T-helper 2 cell treated with Interferon-gamma antibody and Interleukin-4, amounts not matched to agents 5 μg/mL and 100 μg/mL, for 36 hours (primary cell): Measurements from ENCODE around the gene SOCS3.
A peak's percentile ranks its signal among the peaks of the same experiment; 100 is the strongest.

ENCODE experiments used
- DNase-seq: peaks from one replicate; pipeline ENCODE4 v3.0.0; 2021; ENCODE audit warnings: low spot score
- H3K27ac Mint-ChIP-seq: one replicate; pipeline ENCODE4 v1.8.0; 2021; ENCODE audit warnings: mild to moderate bottlenecking, mixed read lengths
- H3K27me3 Mint-ChIP-seq: one replicate; pipeline ENCODE4 v1.8.0; 2021; ENCODE audit warnings: low read depth, mixed read lengths
- H3K36me3 Mint-ChIP-seq: one replicate; pipeline ENCODE4 v1.8.0; 2021; ENCODE audit warnings: low read depth, mixed read lengths
- H3K4me1 Mint-ChIP-seq: one replicate; pipeline ENCODE4 v1.8.0; 2021; ENCODE audit warnings: low read depth, mixed read lengths
- H3K4me3 Mint-ChIP-seq: one replicate; pipeline ENCODE4 v1.8.0; 2022; ENCODE audit warnings: mild to moderate bottlenecking, moderate library complexity, mixed read lengths
- H3K9me3 Mint-ChIP-seq: one replicate; pipeline ENCODE4 v1.8.0; 2021; ENCODE audit warnings: mixed read lengths

Gene SOCS3

DNA sequence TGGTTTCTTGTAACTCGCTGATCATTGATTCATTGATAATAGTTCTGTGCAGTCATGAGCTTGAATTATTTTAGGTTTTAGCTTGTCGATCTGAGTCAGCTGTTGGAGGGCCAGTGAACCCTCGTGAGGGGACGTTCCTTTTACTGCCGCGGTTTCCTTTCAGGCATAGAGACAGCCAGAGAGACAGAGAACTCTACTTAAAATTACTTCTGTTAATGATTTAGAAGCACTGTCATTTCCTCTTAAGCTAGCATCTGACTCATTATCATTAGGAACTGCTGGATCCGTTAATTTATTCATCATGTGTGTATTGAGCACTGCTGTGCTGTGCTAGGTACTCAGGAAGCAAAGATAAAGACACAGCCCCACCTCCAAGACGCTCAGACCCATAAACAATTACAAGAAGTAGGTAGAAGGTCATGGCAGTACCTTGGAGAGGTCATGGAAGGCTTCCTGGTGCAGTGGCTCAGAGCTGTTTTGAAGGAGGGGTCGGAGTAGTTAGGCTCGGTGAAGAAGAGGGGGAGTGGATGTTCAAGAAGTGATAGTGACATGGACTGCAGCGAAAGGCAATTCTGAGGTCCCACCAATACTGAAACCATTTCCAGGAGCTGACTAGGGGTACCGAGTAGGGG lies 21.8 kb upstream of the SOCS3 start:
- peak overlapping the region; percentile 92 for H3K4me3 Mint-ChIP-seq

DNA sequence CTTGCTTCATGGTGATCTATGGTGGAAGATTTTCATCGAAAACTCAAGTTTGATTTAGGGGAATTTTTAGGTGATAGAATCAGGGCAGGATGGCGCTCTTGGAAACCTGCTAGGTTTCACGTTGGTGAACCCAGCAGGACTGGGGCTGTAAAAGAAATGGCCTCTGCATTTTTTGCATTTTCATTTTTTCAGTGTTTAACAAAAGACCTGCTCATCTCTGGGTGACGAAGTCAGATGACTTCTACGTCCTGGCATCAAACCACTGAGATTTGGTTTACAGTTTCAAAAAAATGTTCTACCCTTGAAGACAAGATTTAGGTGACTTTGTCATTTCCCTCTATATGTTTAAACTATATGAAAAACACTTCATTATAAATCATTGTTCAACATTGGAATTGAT lies 20.5 kb upstream of the SOCS3 start:
- peaks cover 55% of the 10 kb centered on the region for H3K4me1 Mint-ChIP-seq
- no peaks in the 10 kb centered on the region for H3K9me3 Mint-ChIP-seq
- peak overlapping the region; percentile 92 for H3K4me3 Mint-ChIP-seq
- H3K27ac Mint-ChIP-seq = peak overlapping the region; percentile 89
- DNase-seq = no peak
- H3K27me3 Mint-ChIP-seq = no peaks in the 10 kb centered on the region
- peaks cover 31% of the 10 kb centered on the region for H3K36me3 Mint-ChIP-seq

More for the DNA sequence above, 21.8 kb upstream of the SOCS3 start:
- H3K4me1 Mint-ChIP-seq = peaks cover 69% of the 10 kb centered on the region
- H3K27ac Mint-ChIP-seq = peak overlapping the region; percentile 89
- no peaks in the 10 kb centered on the region for H3K9me3 Mint-ChIP-seq
- H3K27me3 Mint-ChIP-seq = no peaks in the 10 kb centered on the region
- peak; percentile 53 for DNase-seq
- peaks cover 37% of the 10 kb centered on the region for H3K36me3 Mint-ChIP-seq

DNA sequence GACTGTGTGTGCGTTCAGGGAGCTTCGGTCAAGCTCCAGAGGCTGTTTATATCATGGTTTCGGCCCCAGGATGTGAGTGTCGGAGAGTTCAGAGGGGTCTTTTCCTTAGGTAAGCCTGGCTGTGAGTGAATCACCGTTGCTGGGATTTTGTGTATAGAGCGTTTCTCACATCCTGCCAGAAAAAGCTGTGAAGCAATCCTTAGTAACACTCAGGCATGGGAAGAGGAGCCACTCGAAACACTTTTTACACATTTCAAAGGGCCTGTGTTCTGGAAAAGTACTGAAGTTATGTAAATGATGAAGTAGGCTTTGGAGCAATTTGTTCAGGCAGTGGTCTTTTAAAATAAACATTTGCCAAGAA lies 19.2 kb upstream of the SOCS3 start:
- Mint-ChIP-seq H3K9me3 (no peaks in the 10 kb centered on the region), H3K4me1 (peaks cover 45% of the 10 kb centered on the region), H3K36me3 (peaks cover 26% of the 10 kb centered on the region), H3K27ac (peak overlapping the region; percentile 88), H3K4me3 (peak overlapping the region; percentile 92), H3K27me3 (no peaks in the 10 kb centered on the region)
- no peak for DNase-seq

DNA sequence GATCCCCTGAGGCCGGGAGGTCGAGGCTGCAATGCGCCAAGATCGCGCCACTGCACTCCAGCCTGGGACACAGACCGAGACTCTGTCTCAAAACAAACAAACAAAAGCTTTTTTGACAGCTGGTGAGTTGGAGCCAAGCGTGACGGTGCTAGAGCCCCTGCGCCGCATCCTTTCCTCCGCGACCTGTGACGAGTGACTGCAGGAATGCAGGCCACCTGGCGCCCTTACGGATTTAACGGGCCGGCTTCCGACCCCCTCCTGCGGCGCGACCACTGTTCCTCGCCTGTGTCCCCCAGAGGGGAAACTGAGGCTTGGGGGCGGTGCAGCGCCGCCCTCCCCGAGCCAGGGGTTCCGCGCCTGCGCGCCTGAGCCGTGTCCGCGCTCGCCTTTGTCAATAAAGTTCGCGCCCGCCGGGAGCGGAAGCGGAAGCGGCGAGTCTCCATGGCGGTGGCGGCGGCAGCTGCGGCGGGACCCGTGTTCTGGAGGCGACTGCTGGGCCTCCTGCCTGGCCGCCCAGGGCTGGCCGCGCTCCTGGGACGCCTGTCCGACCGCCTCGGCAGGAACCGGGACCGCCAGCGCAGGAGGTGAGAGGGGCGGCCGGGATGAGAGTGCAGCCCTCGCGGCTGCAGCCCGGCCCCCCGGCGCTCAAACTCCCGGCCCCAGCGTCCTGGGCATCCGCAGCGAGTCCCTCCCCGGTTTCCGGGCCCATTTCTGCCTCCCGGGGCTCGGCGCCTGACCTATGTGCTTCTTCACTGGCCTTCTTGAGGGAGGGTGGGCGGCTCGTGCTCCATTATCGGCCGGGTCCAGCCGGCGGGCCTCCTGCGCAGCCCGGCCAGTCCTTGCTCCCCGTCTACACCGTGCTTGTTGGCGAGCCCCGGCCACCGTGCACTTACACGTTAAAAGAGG lies 18.6 kb upstream of the SOCS3 start, which contains the start of gene PGS1:
Gene PGS1 (plus strand): TSS at position 425 of the 906 bp plus-strand sequence. CDS start 17 bp downstream, at position 442.
- H3K4me1 Mint-ChIP-seq = peaks cover 38% of the 10 kb centered on the region
- H3K36me3 Mint-ChIP-seq = peaks cover 23% of the 10 kb centered on the region
- no peaks in the 10 kb centered on the region for H3K27me3 Mint-ChIP-seq
- H3K4me3 Mint-ChIP-seq = peak within 1 kb of the TSS; percentile 92
- peak; percentile 85 for DNase-seq
- H3K9me3 Mint-ChIP-seq = no peaks in the 10 kb centered on the region
- peak within 1 kb of the TSS; percentile 88 for H3K27ac Mint-ChIP-seq

DNA sequence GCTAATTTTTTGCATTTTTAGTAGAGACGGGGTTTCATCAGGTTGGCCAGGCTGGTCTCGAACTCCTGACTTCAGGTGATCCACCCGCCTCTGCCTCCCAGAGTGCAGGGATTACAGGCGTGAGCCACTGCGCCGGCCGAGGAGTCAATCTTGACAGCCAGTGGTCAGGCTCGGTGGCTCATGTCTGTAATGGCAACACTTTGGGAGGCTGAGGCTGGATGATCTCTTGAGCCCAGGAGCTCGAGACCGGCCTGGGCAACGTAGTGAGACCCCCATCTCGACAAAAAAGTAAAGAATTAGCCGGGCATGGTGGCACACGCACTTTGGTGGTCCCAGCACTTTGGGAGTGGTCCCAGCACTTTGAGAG lies 18.0 kb upstream of the SOCS3 start:
- no peaks in the 10 kb centered on the region for H3K9me3 Mint-ChIP-seq
- no peaks in the 10 kb centered on the region for H3K27me3 Mint-ChIP-seq
- no peak for DNase-seq
- peak overlapping the region; percentile 63 for H3K27ac Mint-ChIP-seq
- peaks cover 32% of the 10 kb centered on the region for H3K4me1 Mint-ChIP-seq
- peaks cover 23% of the 10 kb centered on the region for H3K36me3 Mint-ChIP-seq
- peak overlapping the region; percentile 92 for H3K4me3 Mint-ChIP-seq

DNA sequence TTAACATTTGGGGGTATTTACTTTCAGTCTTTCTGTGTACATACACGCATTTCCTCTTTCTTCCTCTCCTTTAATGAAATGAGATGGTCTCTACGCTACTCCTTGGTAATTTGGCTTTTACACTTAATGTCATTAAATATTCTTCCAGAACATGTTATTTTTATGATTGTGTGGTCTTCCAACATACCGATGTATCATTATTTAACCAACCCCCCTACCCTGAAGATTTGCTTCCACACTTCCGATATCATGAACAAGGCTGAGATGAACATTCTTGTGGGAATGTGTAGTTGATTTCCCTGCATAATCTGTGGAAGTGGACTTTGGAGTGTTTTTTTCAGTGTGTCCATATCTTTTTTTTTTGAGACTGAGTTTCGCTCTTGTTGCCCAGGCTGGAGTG lies 16.3 kb upstream of the SOCS3 start:
- no peak overlapping the region for H3K4me3 Mint-ChIP-seq
- H3K9me3 Mint-ChIP-seq = no peaks in the 10 kb centered on the region
- peaks cover 19% of the 10 kb centered on the region for H3K4me1 Mint-ChIP-seq
- no peaks in the 10 kb centered on the region for H3K27me3 Mint-ChIP-seq
- DNase-seq = no peak
- H3K36me3 Mint-ChIP-seq = peaks cover 13% of the 10 kb centered on the region
- H3K27ac Mint-ChIP-seq = no peak overlapping the region

DNA sequence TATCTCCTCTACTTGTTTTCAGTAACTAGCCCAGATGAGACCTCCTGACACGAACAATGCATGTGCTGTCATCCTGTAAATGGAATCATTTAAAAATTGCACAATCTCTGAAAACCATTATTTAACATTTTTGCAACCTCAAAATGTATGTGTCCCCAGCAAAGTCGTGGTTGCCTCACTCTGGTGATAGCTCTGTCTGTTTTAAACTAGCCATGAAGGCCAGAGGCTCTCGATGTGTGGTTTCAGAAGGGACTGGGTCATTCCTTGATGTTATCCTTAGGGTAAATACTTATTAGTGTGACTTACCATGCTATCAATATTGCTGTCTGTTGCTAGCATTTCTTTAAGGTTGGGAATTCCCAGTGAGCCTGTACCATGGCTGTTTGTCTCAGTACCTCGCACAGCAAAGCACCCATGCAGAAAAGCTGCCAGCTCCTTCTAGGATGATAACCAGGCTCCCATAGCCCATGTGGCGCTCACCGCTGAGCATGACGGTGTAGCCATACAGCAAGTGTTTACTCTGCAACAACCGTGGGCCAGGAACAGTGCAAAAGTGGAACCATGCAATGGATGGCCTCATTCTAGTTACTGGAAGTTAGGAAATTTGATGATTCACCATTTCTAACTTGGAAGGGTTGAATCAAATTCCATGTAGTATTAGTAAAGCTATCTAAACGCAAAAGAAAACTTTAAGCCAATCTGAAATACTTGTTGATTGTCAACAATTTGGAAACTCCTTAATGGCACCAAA lies 15.7 kb upstream of the SOCS3 start:
- Mint-ChIP-seq H3K36me3 (peaks cover 11% of the 10 kb centered on the region), H3K9me3 (no peaks in the 10 kb centered on the region), H3K27ac (no peak overlapping the region), H3K4me1 (peaks cover 13% of the 10 kb centered on the region), H3K4me3 (no peak overlapping the region), H3K27me3 (no peaks in the 10 kb centered on the region)
- DNase-seq = no peak

DNA sequence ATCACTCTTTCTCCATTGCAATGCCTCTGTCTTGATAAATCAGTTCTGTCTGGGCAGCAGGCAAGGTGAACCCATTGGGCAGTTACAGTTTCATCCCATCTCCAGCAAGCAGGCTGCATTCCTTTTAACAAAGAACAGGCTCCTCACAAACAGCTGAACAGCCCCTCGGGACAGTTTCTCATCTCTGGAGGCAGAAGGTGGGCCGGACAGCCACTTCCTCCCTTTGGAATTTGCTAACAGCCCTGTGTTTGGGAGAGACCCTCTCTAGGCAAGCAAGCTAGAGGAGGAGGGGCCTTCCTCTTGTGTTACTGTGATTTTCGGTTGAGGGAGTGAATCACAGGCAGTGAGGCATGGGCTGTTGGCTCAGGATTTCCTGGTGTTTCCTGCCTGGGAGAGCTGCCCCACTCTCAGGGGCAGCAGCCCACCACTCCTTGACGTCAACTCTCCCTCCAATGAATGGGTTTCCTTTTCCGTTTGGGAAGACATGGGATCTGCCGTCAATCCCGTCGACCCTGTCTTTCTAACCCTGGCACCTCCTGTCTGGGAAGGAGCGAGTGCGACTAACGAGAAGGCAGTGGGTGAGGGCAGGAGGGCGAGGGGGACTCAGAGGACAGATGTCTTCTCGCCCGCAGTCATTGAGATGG lies 14.9 kb upstream of the SOCS3 start:
- no peaks in the 10 kb centered on the region for H3K27me3 Mint-ChIP-seq
- H3K4me3 Mint-ChIP-seq = no peak overlapping the region
- no peak for DNase-seq
- H3K9me3 Mint-ChIP-seq = no peaks in the 10 kb centered on the region
- H3K36me3 Mint-ChIP-seq = peaks cover 5% of the 10 kb centered on the region
- H3K4me1 Mint-ChIP-seq = peaks cover 7% of the 10 kb centered on the region
- H3K27ac Mint-ChIP-seq = no peak overlapping the region

DNA sequence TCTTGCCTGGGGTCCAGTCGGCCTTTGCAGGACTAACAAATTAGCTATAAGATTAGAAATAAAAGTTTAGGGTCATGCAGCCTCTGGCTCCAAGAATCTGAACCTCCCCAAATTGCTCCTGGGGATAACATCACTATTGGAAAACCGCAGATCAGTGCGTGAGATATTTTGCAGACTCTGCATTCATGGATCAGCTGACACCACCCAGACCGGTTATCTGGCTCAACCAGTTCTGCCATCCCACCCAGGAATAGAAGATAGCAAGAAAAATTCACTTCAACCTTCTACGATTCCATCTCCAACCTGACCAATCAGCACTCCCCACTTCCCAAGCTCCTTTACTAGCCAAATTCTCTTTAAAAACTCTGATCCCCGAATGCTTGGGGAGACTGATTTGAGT lies 14.3 kb upstream of the SOCS3 start:
- Mint-ChIP-seq H3K4me3 (no peak overlapping the region), H3K4me1 (peaks cover 6% of the 10 kb centered on the region), H3K36me3 (peaks cover 4% of the 10 kb centered on the region), H3K27ac (no peak overlapping the region), H3K9me3 (no peaks in the 10 kb centered on the region), H3K27me3 (no peaks in the 10 kb centered on the region)
- no peak for DNase-seq

DNA sequence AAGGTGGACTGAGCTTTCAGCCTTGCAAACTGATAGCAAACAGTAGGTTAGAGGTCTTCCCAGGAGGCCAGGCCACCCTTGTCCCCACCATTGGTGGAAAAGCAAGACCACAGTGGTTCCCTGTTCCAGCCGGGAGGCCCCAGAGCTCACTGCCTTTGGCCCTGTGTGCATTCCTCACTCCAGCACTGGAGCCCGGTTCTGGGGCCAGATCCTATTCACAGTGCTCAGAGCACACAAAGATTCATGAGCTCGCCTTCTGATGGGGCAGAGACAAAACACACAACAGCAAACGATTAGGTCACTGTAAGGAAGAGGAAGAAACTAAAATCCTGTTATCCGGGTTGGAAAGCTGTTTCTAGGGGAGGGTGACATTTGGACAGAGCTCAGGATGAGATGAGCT lies 13.0 kb upstream of the SOCS3 start:
- Mint-ChIP-seq H3K27ac (no peak overlapping the region), H3K27me3 (no peaks in the 10 kb centered on the region), H3K36me3 (no peaks in the 10 kb centered on the region), H3K4me3 (no peak overlapping the region), H3K9me3 (no peaks in the 10 kb centered on the region), H3K4me1 (peaks cover 3% of the 10 kb centered on the region)
- no peak for DNase-seq

DNA sequence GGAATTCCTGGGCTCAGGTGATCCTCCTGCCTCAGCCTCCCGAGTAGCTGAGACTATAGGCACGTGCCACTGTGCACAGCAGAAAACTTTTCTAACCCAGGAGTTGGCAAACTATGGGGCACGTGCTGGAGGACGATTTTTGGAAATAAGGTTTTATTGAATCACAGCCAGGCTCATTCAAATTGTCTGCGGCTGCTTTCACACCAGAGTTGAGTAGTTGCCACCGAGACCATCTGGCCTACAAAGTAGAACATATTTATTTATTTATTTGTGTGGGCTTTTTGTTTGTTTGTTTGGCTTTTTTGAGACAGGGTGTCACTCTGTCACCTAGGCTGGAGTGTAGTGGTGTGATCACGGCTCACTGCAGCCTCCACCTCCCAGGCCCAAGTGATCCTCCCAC lies 11.2 kb upstream of the SOCS3 start:
- Mint-ChIP-seq H3K4me1 (no peaks in the 10 kb centered on the region), H3K27ac (no peak overlapping the region), H3K4me3 (no peak overlapping the region), H3K9me3 (no peaks in the 10 kb centered on the region), H3K36me3 (no peaks in the 10 kb centered on the region), H3K27me3 (no peaks in the 10 kb centered on the region)
- no peak for DNase-seq

DNA sequence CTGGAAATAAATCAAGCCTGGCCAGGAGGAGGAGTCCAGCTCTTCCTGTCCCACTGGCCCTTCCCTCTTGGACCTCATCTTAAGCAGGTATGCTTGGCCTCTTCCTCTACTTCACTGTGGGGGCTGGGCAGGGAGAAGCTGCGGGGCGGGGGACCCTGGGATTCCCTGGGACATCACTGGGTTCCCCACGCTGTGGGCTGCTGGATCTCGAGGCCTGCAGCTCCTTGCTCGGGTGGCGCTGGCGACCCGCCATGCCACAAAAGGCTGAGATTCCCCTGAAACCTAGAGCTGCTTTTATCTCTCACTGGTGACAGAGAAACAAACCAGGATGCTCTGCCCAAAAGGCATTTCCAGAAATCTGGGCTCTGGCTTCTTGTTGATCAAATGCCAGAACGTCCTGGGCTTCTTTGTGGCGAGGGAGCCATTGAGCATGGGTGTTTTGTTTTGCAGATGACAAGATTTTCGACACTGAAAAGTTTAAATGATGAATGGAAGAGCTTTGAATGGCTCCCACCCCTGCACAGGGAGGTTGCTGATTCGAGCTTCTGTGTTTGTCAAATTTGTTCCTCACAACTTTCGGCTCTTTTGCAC lies 10.0 kb upstream of the SOCS3 start:
- Mint-ChIP-seq H3K4me1 (peaks cover 2% of the 10 kb centered on the region), H3K36me3 (no peaks in the 10 kb centered on the region), H3K9me3 (no peaks in the 10 kb centered on the region), H3K4me3 (no peak overlapping the region), H3K27me3 (no peaks in the 10 kb centered on the region), H3K27ac (no peak overlapping the region)
- DNase-seq = no peak

DNA sequence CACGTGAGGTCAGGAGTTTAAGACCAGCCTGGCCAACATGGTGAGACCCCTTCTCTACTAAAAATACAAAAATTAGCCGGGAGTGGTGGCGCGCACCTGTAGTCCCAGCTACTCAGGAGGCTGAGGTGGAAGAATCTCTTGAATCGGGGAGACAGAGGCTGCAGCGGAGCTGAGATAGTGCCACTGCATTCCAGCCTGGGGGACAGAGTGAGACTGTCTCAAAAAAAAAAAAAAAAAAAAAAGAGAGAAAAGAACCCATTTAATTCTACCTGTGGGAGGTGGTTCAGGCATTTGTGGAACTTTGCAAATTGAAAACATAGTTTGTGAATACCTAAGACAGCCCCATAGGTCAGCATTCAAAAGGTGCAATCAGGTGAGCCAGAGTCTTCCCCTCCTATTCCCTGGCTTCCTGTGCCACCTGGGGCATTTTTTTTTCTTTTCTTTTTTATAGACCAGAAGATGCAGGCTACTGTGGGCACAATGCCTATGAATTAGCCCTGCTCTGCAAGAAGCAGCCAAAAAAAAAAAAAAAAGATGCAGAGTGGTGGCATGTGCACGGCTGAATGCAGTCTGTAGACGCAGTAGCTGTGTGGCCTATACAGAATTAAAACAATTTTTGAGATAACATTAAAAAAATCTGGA lies 9.1 kb upstream of the SOCS3 start:
- no peak overlapping the region for H3K27ac Mint-ChIP-seq
- no peak for DNase-seq
- peaks cover 3% of the 10 kb centered on the region for H3K27me3 Mint-ChIP-seq
- H3K36me3 Mint-ChIP-seq = no peaks in the 10 kb centered on the region
- no peaks in the 10 kb centered on the region for H3K9me3 Mint-ChIP-seq
- peaks cover 7% of the 10 kb centered on the region for H3K4me1 Mint-ChIP-seq
- H3K4me3 Mint-ChIP-seq = no peak overlapping the region
